Smooth muscle cell (in vitro differentiated cells): ENCODE measurements around the gene C11orf65. TPM values are rescaled to one million over a fixed set of nuclear protein-coding genes. Genes with fewer than 3 reads are reported as not detected.
A peak's percentile ranks its signal among the peaks of the same experiment; 100 is the strongest.
"Not testable (repeated sequence)": the region's sequence is repeated elsewhere in the genome, so short reads cannot be mapped to it uniquely, and the experiment has no call there.

Experiments used
- DNase-seq: peaks from one replicate; lab custom pipeline; 2025; ENCODE audit not compliant: unreplicated experiment; lab: John Stamatoyannopoulos, UW
- H2AFZ ChIP-seq: fragments of 200-600 bp; sonication (generic); 2 replicates; pipeline ENCODE4 v1.6.0; 2016; ENCODE audit warnings: antibody characterized with exemption, low read depth, mild to moderate bottlenecking
- H3F3A ChIP-seq: fragments of 200-600 bp; sonication (generic); 2 replicates; pipeline ENCODE4 v1.6.0; 2017; ENCODE audit warnings: antibody characterized with exemption, low read depth
- H3K27ac ChIP-seq: fragments of 200-600 bp; sonication (generic); 2 replicates; pipeline ENCODE4 v1.5.1; 2016; ENCODE audit warnings: low read depth, mild to moderate bottlenecking
- H3K27me3 ChIP-seq: fragments of 200-600 bp; sonication (generic); 2 replicates; pipeline ENCODE4 v1.6.1; 2016; ENCODE audit warnings: low read depth, mild to moderate bottlenecking
- H3K36me3 ChIP-seq: fragments of 200-600 bp; sonication (generic); 2 replicates; pipeline ENCODE4 v1.5.1; 2016; ENCODE audit warnings: low read depth
- H3K4me1 ChIP-seq: fragments of 200-600 bp; sonication (generic); 2 replicates; pipeline ENCODE4 v1.5.1; 2016; ENCODE audit warnings: low read depth
- H3K4me2 ChIP-seq: fragments of 200-600 bp; sonication (generic); 2 replicates; pipeline ENCODE4 v1.6.0; 2016; ENCODE audit warnings: mild to moderate bottlenecking
- H3K4me3 ChIP-seq: fragments of 200-600 bp; sonication (generic); 2 replicates; pipeline ENCODE4 v1.5.1; 2016; ENCODE audit warnings: mild to moderate bottlenecking
- H3K79me2 ChIP-seq: fragments of 200-600 bp; sonication (generic); 2 replicates; pipeline ENCODE4 v1.6.0; 2016; ENCODE audit warnings: low read depth, mild to moderate bottlenecking
- H3K9ac ChIP-seq: fragments of 200-600 bp; sonication (generic); 2 replicates; pipeline ENCODE4 v1.6.0; 2016; ENCODE audit warnings: low read depth
- H3K9me3 ChIP-seq: fragments of 200-600 bp; sonication (generic); replicated peaks from 2 replicates; pipeline ENCODE4 v1.5.1; 2016; ENCODE audit warnings: low read depth
- H4K20me1 ChIP-seq: fragments of 200-600 bp; sonication (generic); 2 replicates; pipeline ENCODE4 v1.6.0; 2016; ENCODE audit warnings: low read depth
- CTCF ChIP-seq: fragments of 200-600 bp; sonication (generic); IDR thresholded peaks from 2 replicates; pipeline ENCODE4 v1.5.1; 2017; ENCODE audit warnings: borderline replicate concordance, mild to moderate bottlenecking, antibody characterized with exemption; ENCODE audit not compliant: insufficient read depth, poor library complexity, severe bottlenecking
- WGBS: methylation state at CpG from one replicate; pipeline ENCODE4 v1.1.7; 2016; ENCODE audit warnings: low lambda C conversion rate; 5-methylcytosine and 5-hydroxymethylcytosine counted together
- polyA plus RNA-seq: library from polyadenylated mRNA; unstranded; fragments of >200 nt; fragmentation: Nextera tagmentation; extraction: Ambion mirVana; gene quantifications from 2 replicates; pipeline ENCODE4 v1.2.1, GENCODE V29; 2016
- total RNA-seq: library from RNA; depleted of rRNA; stranded (reverse); fragments of >200 nt; gene quantifications from 2 replicates; pipeline ENCODE4 v1.2.3, GENCODE V29; 2014

Gene C11orf65
- total and polyA plus RNA-seq, 2 experiments from 2014 or later = 1.9 TPM

GRCh38 chr11:108431370-108431769 is 36.0 kb downstream of the C11orf65 start:
- WGBS = 92% methylated on average over 1 of the region's 1 CpG
- H3K36me3 ChIP-seq = no peaks in the 10 kb centered on the region
- no peak overlapping the region for H3K27ac ChIP-seq
- H3K9ac ChIP-seq = no peak overlapping the region
- no peaks in the 10 kb centered on the region for H3K9me3 ChIP-seq
- H3K27me3 ChIP-seq = no peaks in the 10 kb centered on the region
- H3F3A ChIP-seq = no peaks in the 10 kb centered on the region
- H3K79me2 ChIP-seq = no peaks in the 10 kb centered on the region
- H3K4me2 ChIP-seq = no peak overlapping the region
- no peak overlapping the region for H2AFZ ChIP-seq
- TF ChIP-seq CTCF = no peak
- H3K4me1 ChIP-seq = no peaks in the 10 kb centered on the region
- DNase-seq = no peak
- no peaks in the 10 kb centered on the region for H4K20me1 ChIP-seq
- H3K4me3 ChIP-seq = no peak overlapping the region

- H3K4me2 ChIP-seq, H3K36me3 ChIP-seq, H3K9ac ChIP-seq, H3K27ac ChIP-seq, H3K4me3 ChIP-seq, H3K9me3 ChIP-seq, H3K4me1 ChIP-seq, H3F3A ChIP-seq, H3K27me3 ChIP-seq, H4K20me1 ChIP-seq, DNase-seq, H3K79me2 ChIP-seq, H2AFZ ChIP-seq: not testable (repeated sequence)
- TF ChIP-seq CTCF = peak; percentile 24
- WGBS = 82% methylated on average over 2 of the region's 2 CpGs
Observed at GRCh38 chr11:108417551-108417950, 49.8 kb downstream of the C11orf65 start.

- H2AFZ ChIP-seq = no peak overlapping the region
- H3K27ac ChIP-seq = no peak overlapping the region
- no peaks in the 10 kb centered on the region for H4K20me1 ChIP-seq
- H3F3A ChIP-seq = no peaks in the 10 kb centered on the region
- no peaks in the 10 kb centered on the region for H3K27me3 ChIP-seq
- no peak for DNase-seq
- H3K4me2 ChIP-seq = no peak overlapping the region
- TF ChIP-seq CTCF = no peak
- no peak overlapping the region for H3K4me3 ChIP-seq
- no peaks in the 10 kb centered on the region for H3K4me1 ChIP-seq
- H3K79me2 ChIP-seq = no peaks in the 10 kb centered on the region
- no peak overlapping the region for H3K9ac ChIP-seq
- H3K36me3 ChIP-seq = no peaks in the 10 kb centered on the region
- H3K9me3 ChIP-seq = no peaks in the 10 kb centered on the region
Observed at GRCh38 chr11:108414958-108415357, 52.4 kb downstream of the C11orf65 start.

- no peaks in the 10 kb centered on the region for H3F3A ChIP-seq
- no peak overlapping the region for H3K27ac ChIP-seq
- H3K4me1 ChIP-seq = no peaks in the 10 kb centered on the region
- no peaks in the 10 kb centered on the region for H3K27me3 ChIP-seq
- no peaks in the 10 kb centered on the region for H3K79me2 ChIP-seq
- no peak overlapping the region for H3K4me3 ChIP-seq
- TF ChIP-seq CTCF = no peak
- no peak overlapping the region for H3K4me2 ChIP-seq
- no peaks in the 10 kb centered on the region for H3K9me3 ChIP-seq
- no peaks in the 10 kb centered on the region for H3K36me3 ChIP-seq
- no peak for DNase-seq
- H3K9ac ChIP-seq = no peak overlapping the region
- no peak overlapping the region for H2AFZ ChIP-seq
- H4K20me1 ChIP-seq = no peaks in the 10 kb centered on the region
- WGBS = 25% methylated on average over 1 of the region's 1 CpG
Observed at GRCh38 chr11:108405706-108406105, 61.6 kb downstream of the C11orf65 start.
